ENCODE data around the gene USP14. TPM values are rescaled to one million over a fixed set of nuclear protein-coding genes. Genes with fewer than 3 reads are reported as not detected.

Gene USP14
- total and polyA plus RNA-seq, 4 donors, result 22.8 to 41.2 (median 31.7) TPM

DNA sequence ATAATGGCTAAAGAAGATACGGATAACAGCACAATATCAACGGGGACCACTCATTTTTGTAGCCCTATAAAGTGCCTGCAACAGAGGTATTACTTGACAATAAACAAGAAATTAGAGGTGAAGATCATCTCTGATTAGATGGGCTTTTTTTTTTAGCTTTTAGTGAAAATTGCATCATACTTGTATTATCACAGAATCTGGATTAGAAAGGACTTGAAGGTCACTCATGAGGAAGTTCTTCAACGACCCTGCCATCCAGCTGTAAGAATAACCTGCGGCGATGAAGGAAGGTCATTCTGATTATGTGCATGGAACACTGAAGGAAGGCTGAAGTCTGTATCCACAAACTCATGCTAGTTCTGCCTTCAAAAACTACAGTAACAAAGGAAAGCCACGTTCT, 69.0 kb downstream of the USP14 start:
- TF ChIP-seq, protein P1, sequence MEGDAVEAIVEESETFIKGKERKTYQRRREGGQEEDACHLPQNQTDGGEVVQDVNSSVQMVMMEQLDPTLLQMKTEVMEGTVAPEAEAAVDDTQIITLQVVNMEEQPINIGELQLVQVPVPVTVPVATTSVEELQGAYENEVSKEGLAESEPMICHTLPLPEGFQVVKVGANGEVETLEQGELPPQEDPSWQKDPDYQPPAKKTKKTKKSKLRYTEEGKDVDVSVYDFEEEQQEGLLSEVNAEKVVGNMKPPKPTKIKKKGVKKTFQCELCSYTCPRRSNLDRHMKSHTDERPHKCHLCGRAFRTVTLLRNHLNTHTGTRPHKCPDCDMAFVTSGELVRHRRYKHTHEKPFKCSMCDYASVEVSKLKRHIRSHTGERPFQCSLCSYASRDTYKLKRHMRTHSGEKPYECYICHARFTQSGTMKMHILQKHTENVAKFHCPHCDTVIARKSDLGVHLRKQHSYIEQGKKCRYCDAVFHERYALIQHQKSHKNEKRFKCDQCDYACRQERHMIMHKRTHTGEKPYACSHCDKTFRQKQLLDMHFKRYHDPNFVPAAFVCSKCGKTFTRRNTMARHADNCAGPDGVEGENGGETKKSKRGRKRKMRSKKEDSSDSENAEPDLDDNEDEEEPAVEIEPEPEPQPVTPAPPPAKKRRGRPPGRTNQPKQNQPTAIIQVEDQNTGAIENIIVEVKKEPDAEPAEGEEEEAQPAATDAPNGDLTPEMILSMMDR (IDR thresholded peaks at IDR 0.05; ENCODE audit: control extremely low read depth, extremely low read depth), result no peak

GRCh38 chr18:227902-228301, 69.5 kb downstream of the USP14 start:
- no peaks in the 10 kb centered on the region for H3K4me1 ChIP-seq (ENCODE audit: control insufficient read depth in 5 of 5, insufficient read depth in 5 of 5, low read length in 5 of 5)
- H3K27ac ChIP-seq (ENCODE audit: low read depth in 1 of 2, low read length in 1 of 2), result no peak overlapping the region
- ATAC-seq (ENCODE audit: insufficient read depth, low FRiP score), result no peak
- H3K36me3 ChIP-seq (ENCODE audit: control insufficient read depth in 4 of 4, insufficient read depth in 4 of 4, low read length in 4 of 4), result peaks cover 7 to 34% (median 17%) of the 10 kb centered on the region in 4 donors
- no peak for DNase-seq
- TF ChIP-seq, protein P1 (IDR thresholded peaks at IDR 0.05; ENCODE audit: control extremely low read depth, extremely low read depth), result no peak
- WGBS, 2 donors, result 92 to 97% methylated on average over 4 of the region's 4 CpGs
- no peak overlapping the region for H3K4me3 ChIP-seq
- H3K9me3 ChIP-seq (ENCODE audit: control insufficient read depth in 4 of 4, insufficient read depth in 3 of 4, low read length in 3 of 4), result no peaks in the 10 kb centered on the region
- no peak overlapping the region for H3K9ac ChIP-seq (ENCODE audit: insufficient read depth in 1 of 2, low read length in 2 of 2)
- H3K27me3 ChIP-seq (ENCODE audit: control insufficient read depth in 3 of 3, insufficient read depth in 3 of 3, low read length in 2 of 3), result no peaks in the 10 kb centered on the region

More for the DNA sequence above, 69.0 kb downstream of the USP14 start:
- Histone ChIP-seq H3K36me3 (ENCODE audit: control insufficient read depth in 4 of 4, insufficient read depth in 4 of 4, low read length in 4 of 4) (peaks cover 7 to 36% (median 19%) of the 10 kb centered on the region in 4 donors), H3K4me1 (ENCODE audit: control insufficient read depth in 5 of 5, insufficient read depth in 5 of 5, low read length in 5 of 5) (no peaks in the 10 kb centered on the region), H3K4me3 (no peak overlapping the region), H3K27me3 (ENCODE audit: control insufficient read depth in 3 of 3, insufficient read depth in 3 of 3, low read length in 2 of 3) (no peaks in the 10 kb centered on the region), H3K27ac (ENCODE audit: low read depth in 1 of 2, low read length in 1 of 2) (no peak overlapping the region), H3K9ac (ENCODE audit: insufficient read depth in 1 of 2, low read length in 2 of 2) (no peak overlapping the region), H3K9me3 (ENCODE audit: control insufficient read depth in 4 of 4, insufficient read depth in 3 of 4, low read length in 3 of 4) (no peaks in the 10 kb centered on the region)
- DNase-seq (no peak), ATAC-seq (ENCODE audit: insufficient read depth, low FRiP score) (no peak)
- 88 to 91% methylated on average over 6 of the region's 6 CpGs for WGBS, 2 donors

GRCh38 chr18:228586-228985, 70.2 kb downstream of the USP14 start:
- TF ChIP-seq, protein P1 (IDR thresholded peaks at IDR 0.05; ENCODE audit: control extremely low read depth, extremely low read depth), result no peak
- H3K4me1 ChIP-seq (ENCODE audit: control insufficient read depth in 5 of 5, insufficient read depth in 5 of 5, low read length in 5 of 5), result no peaks in the 10 kb centered on the region
- ATAC-seq (ENCODE audit: insufficient read depth, low FRiP score), result no peak
- no peak for DNase-seq
- no peak overlapping the region for H3K4me3 ChIP-seq
- no peaks in the 10 kb centered on the region for H3K9me3 ChIP-seq (ENCODE audit: control insufficient read depth in 4 of 4, insufficient read depth in 3 of 4, low read length in 3 of 4)
- no peaks in the 10 kb centered on the region for H3K27me3 ChIP-seq (ENCODE audit: control insufficient read depth in 3 of 3, insufficient read depth in 3 of 3, low read length in 2 of 3)
- no peak overlapping the region for H3K27ac ChIP-seq (ENCODE audit: low read depth in 1 of 2, low read length in 1 of 2)
- 94 to 98% methylated on average over 1 of the region's 1 CpG for WGBS, 2 donors
- no peak overlapping the region for H3K9ac ChIP-seq (ENCODE audit: insufficient read depth in 1 of 2, low read length in 2 of 2)
- peaks cover 7 to 30% (median 14%) of the 10 kb centered on the region in 4 donors for H3K36me3 ChIP-seq (ENCODE audit: control insufficient read depth in 4 of 4, insufficient read depth in 4 of 4, low read length in 4 of 4)

- Histone ChIP-seq H3K27ac (ENCODE audit: low read depth in 1 of 2, low read length in 1 of 2) (no peak overlapping the region), H3K4me3 (no peak overlapping the region), H3K27me3 (ENCODE audit: control insufficient read depth in 3 of 3, insufficient read depth in 3 of 3, low read length in 2 of 3) (no peaks in the 10 kb centered on the region), H3K4me1 (ENCODE audit: control insufficient read depth in 5 of 5, insufficient read depth in 5 of 5, low read length in 5 of 5) (no peaks in the 10 kb centered on the region), H3K9ac (ENCODE audit: insufficient read depth in 1 of 2, low read length in 2 of 2) (no peak overlapping the region), H3K9me3 (ENCODE audit: control insufficient read depth in 4 of 4, insufficient read depth in 3 of 4, low read length in 3 of 4) (no peaks in the 10 kb centered on the region), H3K36me3 (ENCODE audit: control insufficient read depth in 4 of 4, insufficient read depth in 4 of 4, low read length in 4 of 4) (peaks cover 0 to 9% (median 7%) of the 10 kb centered on the region in 4 donors)
- TF ChIP-seq, protein P1 (IDR thresholded peaks at IDR 0.05; ENCODE audit: control extremely low read depth, extremely low read depth), result no peak
- DNase-seq, result no peak
- WGBS, 2 donors, result 97% methylated on average over 1 of the region's 1 CpG
- ATAC-seq (ENCODE audit: insufficient read depth, low FRiP score), result no peak
These were observed 73.2 kb downstream of the USP14 start for GRCh38 chr18:231563-231962.

All from lung (tissue), 12 donors.